Heart left ventricle (tissue), 13 donors: ENCODE results near the gene FABP7.
A peak's percentile ranks its signal among the peaks of the same experiment; 100 is the strongest.

ENCODE experiments used
- POLR2A ChIP-seq, 2 donors: fragments of 450-650 bp; IDR thresholded peaks; one replicate each; pipeline ENCODE4 v1.6.1; 2017; ENCODE audit warnings: antibody characterized with exemption in 2 of 2, mild to moderate bottlenecking in 2 of 2, moderate library complexity in 2 of 2
- TF ChIP-seq, protein P1 (sequence below), 12 donors: fragments of 200-600 bp; sonication (generic) in 4 of 12; IDR thresholded peaks; one replicate each; pipeline versions ENCODE4 v1.5.0 to v1.8.0; 2018 to 2022; ENCODE audit warnings: antibody characterized with exemption in 12 of 12, mild to moderate bottlenecking in 5 of 12
- donor health status: ischemic (EF 13 %, LVEDD 7.1; RV severe dilation, severe dysfunction).
- donor health status: DM: no; HTN: yes; CAD: no.
- donor health status: DM: no; HTN: no; CAD: no.
- donor health status: ischemic (EF 25% LVEDD 6.9; RV normal size, moderate dysfunction).
- donor health status: ischemic (EF 25% LVEDD 5.7; RV mildly dilated, moderate dysfunction).
- donor health status: ischemic (EF 35%, LVEDD 5.7; RV mildly dilated, moderate dysfunction).
- donor health status: nonischemic (EF 11% LVEDD 7.7; RV severe dilation, severe dysfunction).
- donor health status: DM: yes; HTN: yes; CAD: no.
- donor health status: PGD.
- donor health status: ischemic (EF 29% LVEDD 5.4; RV normal size, mild dysfunction).
- donor health status: nonischemic (EF 23%, LVEDD 6.1; RV moderate dilation, normal function).

GRCh38 chr6:122789182-122790027 lies 9.9 kb downstream of the FABP7 start, which contains the start of gene SMPDL3A:
- TF ChIP-seq, protein P1, sequence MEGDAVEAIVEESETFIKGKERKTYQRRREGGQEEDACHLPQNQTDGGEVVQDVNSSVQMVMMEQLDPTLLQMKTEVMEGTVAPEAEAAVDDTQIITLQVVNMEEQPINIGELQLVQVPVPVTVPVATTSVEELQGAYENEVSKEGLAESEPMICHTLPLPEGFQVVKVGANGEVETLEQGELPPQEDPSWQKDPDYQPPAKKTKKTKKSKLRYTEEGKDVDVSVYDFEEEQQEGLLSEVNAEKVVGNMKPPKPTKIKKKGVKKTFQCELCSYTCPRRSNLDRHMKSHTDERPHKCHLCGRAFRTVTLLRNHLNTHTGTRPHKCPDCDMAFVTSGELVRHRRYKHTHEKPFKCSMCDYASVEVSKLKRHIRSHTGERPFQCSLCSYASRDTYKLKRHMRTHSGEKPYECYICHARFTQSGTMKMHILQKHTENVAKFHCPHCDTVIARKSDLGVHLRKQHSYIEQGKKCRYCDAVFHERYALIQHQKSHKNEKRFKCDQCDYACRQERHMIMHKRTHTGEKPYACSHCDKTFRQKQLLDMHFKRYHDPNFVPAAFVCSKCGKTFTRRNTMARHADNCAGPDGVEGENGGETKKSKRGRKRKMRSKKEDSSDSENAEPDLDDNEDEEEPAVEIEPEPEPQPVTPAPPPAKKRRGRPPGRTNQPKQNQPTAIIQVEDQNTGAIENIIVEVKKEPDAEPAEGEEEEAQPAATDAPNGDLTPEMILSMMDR (IDR thresholded peaks at IDR 0.05): peak in 9 of 12 donors; percentile 33 to 70 (median 42)
- peak in 1 of 2 donors; percentile 38 for TF ChIP-seq POLR2A (IDR thresholded peaks at IDR 0.05)
